Measurements from ENCODE around the gene SNX22. TPM values are rescaled to one million over a fixed set of nuclear protein-coding genes. Genes with fewer than 3 reads are reported as not detected.

The SNX22 gene
- total RNA-seq, 1 donor from 2014 or later, result 0.78 TPM

- Mint-ChIP-seq H3K9me3 (no peaks in the 10 kb centered on the region), H3K27ac (peak overlapping the region; percentile 10), H3K27me3 (ENCODE audit: low read depth) (peaks cover under 1% of the 10 kb centered on the region), H3K4me3 (no peak overlapping the region), H3K36me3 (peaks cover 33% of the 10 kb centered on the region), H3K4me1 (peaks cover 22% of the 10 kb centered on the region)
- DNase-seq (ENCODE audit: low spot score in 2 of 2, unreplicated experiment in 2 of 2), result no peak
- TF ChIP-seq, protein P1, sequence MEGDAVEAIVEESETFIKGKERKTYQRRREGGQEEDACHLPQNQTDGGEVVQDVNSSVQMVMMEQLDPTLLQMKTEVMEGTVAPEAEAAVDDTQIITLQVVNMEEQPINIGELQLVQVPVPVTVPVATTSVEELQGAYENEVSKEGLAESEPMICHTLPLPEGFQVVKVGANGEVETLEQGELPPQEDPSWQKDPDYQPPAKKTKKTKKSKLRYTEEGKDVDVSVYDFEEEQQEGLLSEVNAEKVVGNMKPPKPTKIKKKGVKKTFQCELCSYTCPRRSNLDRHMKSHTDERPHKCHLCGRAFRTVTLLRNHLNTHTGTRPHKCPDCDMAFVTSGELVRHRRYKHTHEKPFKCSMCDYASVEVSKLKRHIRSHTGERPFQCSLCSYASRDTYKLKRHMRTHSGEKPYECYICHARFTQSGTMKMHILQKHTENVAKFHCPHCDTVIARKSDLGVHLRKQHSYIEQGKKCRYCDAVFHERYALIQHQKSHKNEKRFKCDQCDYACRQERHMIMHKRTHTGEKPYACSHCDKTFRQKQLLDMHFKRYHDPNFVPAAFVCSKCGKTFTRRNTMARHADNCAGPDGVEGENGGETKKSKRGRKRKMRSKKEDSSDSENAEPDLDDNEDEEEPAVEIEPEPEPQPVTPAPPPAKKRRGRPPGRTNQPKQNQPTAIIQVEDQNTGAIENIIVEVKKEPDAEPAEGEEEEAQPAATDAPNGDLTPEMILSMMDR (IDR thresholded peaks at IDR 0.05; ENCODE audit: unreplicated experiment), result no peak
Measured at GRCh38 chr15:64158363-64159134, 7.0 kb downstream of the SNX22 start.

GRCh38 chr15:64161688-64162477 lies 10.4 kb downstream of the SNX22 start:
- TF ChIP-seq, protein P1 (IDR thresholded peaks at IDR 0.05; ENCODE audit: unreplicated experiment), result no peak
- peak overlapping the region; percentile 88 for H3K4me3 Mint-ChIP-seq
- H3K27me3 Mint-ChIP-seq (ENCODE audit: low read depth), result no peaks in the 10 kb centered on the region
- peak overlapping the region; percentile 87 for H3K27ac Mint-ChIP-seq
- peaks cover 26% of the 10 kb centered on the region for H3K36me3 Mint-ChIP-seq
- peaks cover 26% of the 10 kb centered on the region for H3K4me1 Mint-ChIP-seq
- no peaks in the 10 kb centered on the region for H3K9me3 Mint-ChIP-seq
- no peak for DNase-seq (ENCODE audit: low spot score in 2 of 2, unreplicated experiment in 2 of 2)

DNA sequence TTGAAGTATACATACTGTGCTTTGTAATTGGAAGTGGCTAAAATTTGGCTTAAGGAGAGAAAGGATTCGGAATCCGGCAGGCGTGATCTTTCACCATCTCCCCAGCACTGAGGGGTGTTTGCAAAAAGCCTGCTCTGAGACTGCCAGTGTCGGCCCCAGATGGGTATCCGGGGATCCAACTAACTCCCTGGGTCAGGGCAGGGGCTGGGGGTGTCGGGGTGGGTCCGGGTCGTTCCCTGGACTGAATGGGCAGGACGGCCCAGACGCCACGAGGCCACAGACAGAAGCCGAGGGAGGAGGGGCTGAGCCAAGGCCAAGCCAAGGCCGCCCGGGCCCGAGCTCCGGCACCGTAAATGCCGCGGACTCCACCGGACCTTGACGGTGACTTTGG lies 10.9 kb downstream of the SNX22 start:
- DNase-seq (ENCODE audit: low spot score in 2 of 2, unreplicated experiment in 2 of 2), result no peak
- TF ChIP-seq, protein P1 (IDR thresholded peaks at IDR 0.05; ENCODE audit: unreplicated experiment), result no peak
- Mint-ChIP-seq H3K4me1 (peaks cover 26% of the 10 kb centered on the region), H3K4me3 (peak overlapping the region; percentile 88), H3K27me3 (ENCODE audit: low read depth) (no peaks in the 10 kb centered on the region), H3K9me3 (no peaks in the 10 kb centered on the region), H3K27ac (peak overlapping the region; percentile 92), H3K36me3 (peaks cover 21% of the 10 kb centered on the region)

DNA sequence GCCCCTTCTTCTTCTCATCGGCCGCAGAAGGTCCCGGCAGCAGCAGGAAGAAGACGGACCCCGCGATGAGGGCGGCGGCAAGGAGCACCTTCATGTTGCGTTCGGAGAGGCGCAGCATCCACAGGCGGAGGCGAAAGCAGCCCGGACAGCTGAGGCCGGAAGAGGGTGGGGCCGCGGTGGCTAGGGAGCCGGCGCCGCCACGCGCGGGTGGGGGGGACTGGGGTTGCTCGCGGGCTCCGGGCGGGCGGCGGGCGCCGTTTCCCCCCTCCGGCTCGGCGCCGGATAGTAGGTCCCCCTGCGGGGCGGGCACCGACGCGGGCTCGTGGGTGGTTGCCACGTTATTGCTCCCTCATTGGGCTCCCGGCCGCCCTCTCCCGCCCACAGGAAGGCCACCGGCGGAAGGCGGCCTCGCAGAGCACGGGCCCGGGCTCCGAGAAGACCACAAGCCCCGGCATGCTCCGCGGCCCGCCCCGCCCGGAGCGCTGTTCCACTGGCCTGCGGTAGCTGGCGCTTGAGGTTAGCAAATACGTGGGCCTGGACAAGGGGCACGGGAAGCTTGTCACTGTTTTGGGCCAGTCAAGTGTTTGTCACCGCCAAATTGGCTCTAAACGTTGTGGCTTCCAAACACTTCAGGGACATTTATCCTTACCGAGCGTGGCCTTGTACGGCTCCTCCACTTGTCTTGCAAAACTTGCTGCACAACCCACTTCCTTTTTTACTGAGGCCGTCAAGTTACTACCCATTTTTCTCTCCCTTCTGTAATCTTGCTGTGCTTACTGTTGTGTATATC lies 11.5 kb downstream of the SNX22 start, which contains the start of gene PPIB:
Gene PPIB (minus strand): TSS at position 154 of the 790 bp plus-strand sequence. CDS start 36 bp downstream, at position 118.
- peak within 1 kb of the TSS; percentile 88 for H3K4me3 Mint-ChIP-seq
- H3K9me3 Mint-ChIP-seq, result no peaks in the 10 kb centered on the region
- no peaks in the 10 kb centered on the region for H3K27me3 Mint-ChIP-seq (ENCODE audit: low read depth)
- DNase-seq (ENCODE audit: low spot score in 2 of 2, unreplicated experiment in 2 of 2), result peak; percentile 92 to 94
- peaks cover 16% of the 10 kb centered on the region for H3K36me3 Mint-ChIP-seq
- peak within 1 kb of the TSS; percentile 93 for H3K27ac Mint-ChIP-seq
- TF ChIP-seq, protein P1 (IDR thresholded peaks at IDR 0.05; ENCODE audit: unreplicated experiment), result no peak
- peaks cover 29% of the 10 kb centered on the region for H3K4me1 Mint-ChIP-seq

- Mint-ChIP-seq H3K4me1 (peaks cover 28% of the 10 kb centered on the region), H3K27me3 (ENCODE audit: low read depth) (no peaks in the 10 kb centered on the region), H3K36me3 (peaks cover 10% of the 10 kb centered on the region), H3K4me3 (peak overlapping the region; percentile 70), H3K27ac (peak overlapping the region; percentile 93), H3K9me3 (no peaks in the 10 kb centered on the region)
- DNase-seq (ENCODE audit: low spot score in 2 of 2, unreplicated experiment in 2 of 2), result no peak
- TF ChIP-seq, protein P1 (IDR thresholded peaks at IDR 0.05; ENCODE audit: unreplicated experiment), result no peak
Measured at GRCh38 chr15:64163659-64164362, 12.3 kb downstream of the SNX22 start.
